GM21390 (cell line): ENCODE measurements around the gene SMU1.
"Not testable (repeated sequence)": the region's sequence is repeated elsewhere in the genome, so short reads cannot be mapped to it uniquely, and the experiment has no call there.

Experiments
- ATAC-seq: cut with Tn5 transposase; IDR thresholded peaks from one replicate; pipeline ENCODE4 v1.9.1; 2021; ENCODE audit not compliant: unreplicated experiment

Gene SMU1

GRCh38 chr9:33014665-33015014 lies 61.8 kb downstream of the SMU1 start:
- no peak for ATAC-seq

GRCh38 chr9:33013962-33014664 lies 62.4 kb downstream of the SMU1 start:
- no peak for ATAC-seq

DNA sequence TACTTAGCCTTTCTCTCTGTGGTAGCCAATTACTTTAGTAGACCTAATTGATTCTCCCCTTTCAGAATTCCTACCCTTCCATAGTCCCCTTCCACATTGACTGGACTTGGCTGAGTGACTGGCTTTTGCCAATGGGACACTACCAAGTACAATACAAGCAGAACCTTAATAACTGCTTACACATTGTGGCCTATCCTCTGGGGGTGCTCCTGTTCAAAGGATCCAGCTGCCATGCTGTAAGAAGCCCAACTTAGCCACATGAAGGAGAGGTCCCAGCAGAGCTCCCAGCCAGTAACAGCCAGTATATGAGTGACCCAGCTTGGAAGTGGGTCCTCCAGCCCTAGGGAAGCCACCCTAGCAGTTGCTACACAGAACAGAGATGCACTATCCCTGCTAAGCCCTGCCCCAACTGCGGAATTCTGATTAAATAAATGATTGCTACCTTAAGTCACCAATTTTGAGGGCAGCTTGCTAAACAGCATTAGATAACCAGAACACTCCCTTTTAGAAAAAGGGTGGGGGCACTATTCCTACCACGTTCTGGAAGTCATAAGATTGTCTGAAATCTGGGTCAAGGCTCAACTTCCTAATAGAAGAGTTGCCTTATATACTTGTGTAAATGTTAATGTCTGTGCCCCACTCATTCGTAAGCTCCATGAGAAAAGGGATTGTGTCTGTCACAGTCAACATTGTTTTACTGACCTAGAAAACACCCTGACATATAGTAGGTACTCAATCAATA lies 64.0 kb downstream of the SMU1 start:
- no peak for ATAC-seq

- ATAC-seq = no peak
These were observed 64.6 kb downstream of the SMU1 start for GRCh38 chr9:33011831-33012230.

DNA sequence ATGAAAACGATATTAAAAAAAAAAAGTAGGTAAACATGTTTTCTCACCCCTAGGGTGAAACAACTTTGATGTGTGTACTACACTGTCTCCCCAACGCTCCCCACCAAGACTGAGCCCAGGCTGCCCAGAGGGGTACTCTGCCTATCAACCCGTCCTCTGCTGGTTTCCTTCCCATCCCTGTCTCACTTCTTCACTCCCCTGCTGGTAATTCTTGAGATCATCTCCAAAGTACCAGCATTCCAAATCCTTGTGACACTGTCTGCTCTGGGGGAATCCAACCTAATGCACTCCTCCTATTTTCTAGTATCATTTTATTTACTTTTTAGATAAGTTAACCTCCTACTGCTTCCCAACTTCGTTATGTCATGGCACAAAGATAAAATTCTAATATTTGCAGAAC lies 68.7 kb downstream of the SMU1 start:
- ATAC-seq = no peak

- not testable (repeated sequence) for ATAC-seq
These were observed 71.1 kb downstream of the SMU1 start for GRCh38 chr9:33005335-33005734.

DNA sequence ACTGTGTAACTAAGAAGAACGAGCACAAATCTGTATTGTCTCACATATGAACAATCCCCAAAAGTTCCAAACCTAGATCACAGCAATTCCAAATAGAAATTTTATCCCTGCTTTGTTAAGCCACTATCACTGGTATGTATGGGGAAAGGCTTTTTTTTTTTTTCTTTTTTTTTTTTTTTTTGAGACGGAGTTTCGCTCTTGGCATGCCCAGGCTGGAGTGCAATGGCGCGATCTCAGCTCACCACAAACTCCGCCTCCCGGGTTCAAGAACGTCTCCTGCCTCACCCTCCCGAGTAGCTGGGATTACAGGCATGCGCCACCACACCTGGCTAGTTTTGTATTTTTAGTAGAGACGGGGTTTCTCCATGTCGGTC lies 75.8 kb downstream of the SMU1 start:
- ATAC-seq = peak; percentile 1

GRCh38 chr9:32992595-32993238 lies 83.8 kb downstream of the SMU1 start:
- ATAC-seq = no peak

GRCh38 chr9:32991897-32992594 lies 84.4 kb downstream of the SMU1 start:
- no peak for ATAC-seq
